HCT116 (cell line): Measurements from ENCODE around the gene GASK1A. TPM values are rescaled to one million over a fixed set of nuclear protein-coding genes. Genes with fewer than 3 reads are reported as not detected.

Source experiments
- ATAC-seq: fragments of 200-7000 bp; cut with Tn5 transposase; 2 replicates; pipeline ENCODE4 v1.9.1; 2020; ENCODE audit warnings: mild to moderate bottlenecking, moderate library complexity
- BruUV-seq: library from RNA; stranded (reverse); fragments of 400-500 nt; replicated peaks from 2 replicates; lab custom pipeline; 2021; lab: Mats Ljungman, UMichigan
- CTCF ChIA-PET: fragments of 300-600 bp; sonication (Branson Sonifier 250); formaldehyde crosslinking; loops from one replicate; lab custom pipeline; 2021; ENCODE audit warnings: antibody characterized with exemption; lab: Charles Lee
- POLR2A ChIA-PET: fragments of 300-600, 350-600 bp; sonication (Branson Sonifier 250); formaldehyde crosslinking; loops from one replicate; lab custom pipeline; 2021; ENCODE audit warnings: antibody characterized with exemption; lab: Charles Lee
- RAD21 ChIA-PET, 2 experiments: fragments of 300-600 bp; sonication (Branson Sonifier 250); formaldehyde crosslinking; loops; one replicate each; lab custom pipeline; 2023; ENCODE audit warnings: low total read pairs in 2 of 2; ENCODE audit not compliant: uncharacterized antibody in 2 of 2, unreplicated experiment in 2 of 2, low non-redundant PET in 1 of 2; lab: Charles Lee
- DNase-seq: peaks from one replicate; pipeline ENCODE4 v3.0.0-alpha.2; 2010; ENCODE audit warnings: low read depth, low spot score
- H2AFZ ChIP-seq: fragments of 200-600 bp; shearing (Covaris generic), sonication (generic); 2 replicates; pipeline ENCODE4 v1.6.1; 2017; ENCODE audit warnings: low read depth, mixed run types, mixed read lengths, antibody characterized with exemption, low read length; ENCODE audit not compliant: poor library complexity, severe bottlenecking
- H3K27ac ChIP-seq: 2 replicates; pipeline ENCODE4 v1.5.1; 2012; ENCODE audit warnings: low read depth, low read length
- H3K27me3 ChIP-seq: fragments of 200-600 bp; sonication (generic); 2 replicates; pipeline ENCODE4 v1.6.1; 2016; ENCODE audit warnings: mixed run types, low read length, mixed read lengths; ENCODE audit not compliant: insufficient read depth
- H3K36me3 ChIP-seq, 2 experiments: fragments of 200-500 bp in 1 of 2; fragments of 200-600 bp in 1 of 2; sonication (Bioruptor generic) in 1 of 2; sonication (generic) in 1 of 2; 2 replicates each; pipeline versions ENCODE4 v1.5.1 to v1.6.1; 2014 to 2016; ENCODE audit warnings: low read length in 2 of 2, inconsistent platforms in 1 of 2, mixed read lengths in 1 of 2, mixed run types in 1 of 2; ENCODE audit not compliant: insufficient read depth in 2 of 2, control insufficient read depth in 1 of 2
- H3K4me1 ChIP-seq, 2 experiments: fragments of 200-600 bp in 1 of 2; sonication (generic) in 1 of 2; 2 replicates each; pipeline versions ENCODE4 v1.5.1 to v1.6.1; 2012 to 2017; ENCODE audit warnings: low read length in 2 of 2, inconsistent platforms in 1 of 2, mild to moderate bottlenecking in 1 of 2, mixed read lengths in 1 of 2, mixed run types in 1 of 2, moderate library complexity in 1 of 2; ENCODE audit not compliant: insufficient read depth in 2 of 2, control insufficient read depth in 1 of 2
- H3K4me2 ChIP-seq: fragments of 200-600 bp; sonication (generic); 2 replicates; pipeline ENCODE4 v1.6.1; 2017; ENCODE audit warnings: mixed run types, low read length, mixed read lengths
- H3K4me3 ChIP-seq, 2 experiments: fragments of 200-600 bp in 1 of 2; sonication (generic) in 1 of 2; replicated peaks in 1 of 2; 2 replicates each; pipeline ENCODE4 v1.5.1; 2011 to 2016; ENCODE audit warnings: low read length in 2 of 2, control low read depth in 1 of 2, low read depth in 1 of 2, mild to moderate bottlenecking in 1 of 2, mixed read lengths in 1 of 2, mixed run types in 1 of 2
- H3K79me2 ChIP-seq: fragments of 200-600 bp; sonication (generic); 2 replicates; pipeline ENCODE4 v1.6.1; 2017; ENCODE audit warnings: mild to moderate bottlenecking, mixed run types, low read length, moderate library complexity, mixed read lengths; ENCODE audit not compliant: insufficient read depth
- H3K9ac ChIP-seq: fragments of 200-600 bp; sonication (generic); 2 replicates; pipeline ENCODE4 v1.6.1; 2016; ENCODE audit warnings: low read length, mixed read lengths
- H3K9me2 ChIP-seq: fragments of 200-600 bp; sonication (generic), shearing (Covaris generic); 2 replicates; pipeline ENCODE4 v1.6.1; 2017; ENCODE audit warnings: mixed run types, mild to moderate bottlenecking, moderate library complexity; ENCODE audit not compliant: insufficient read depth
- H3K9me3 ChIP-seq, 2 experiments: fragments of 200-500 bp in 1 of 2; fragments of 200-600 bp in 1 of 2; sonication (Bioruptor generic) in 1 of 2; sonication (generic) in 1 of 2; 2 replicates each; pipeline ENCODE4 v1.6.1; 2014 to 2017; ENCODE audit warnings: low read length in 2 of 2, mixed read lengths in 2 of 2, inconsistent platforms in 1 of 2, low read depth in 1 of 2, mild to moderate bottlenecking in 1 of 2, mixed run types in 1 of 2, moderate library complexity in 1 of 2; ENCODE audit not compliant: control insufficient read depth in 1 of 2, insufficient read depth in 1 of 2
- H4K20me1 ChIP-seq: fragments of 200-600 bp; sonication (generic), shearing (Covaris generic); 2 replicates; pipeline ENCODE4 v1.6.1; 2017; ENCODE audit warnings: mixed run types, mild to moderate bottlenecking, moderate library complexity; ENCODE audit not compliant: insufficient read depth
- CEBPB ChIP-seq: IDR thresholded peaks from 2 replicates; pipeline ENCODE4 v1.6.1; 2012; ENCODE audit warnings: low read depth
- EGR1 ChIP-seq: IDR thresholded peaks from 2 replicates; pipeline ENCODE4 v1.6.1; 2012; ENCODE audit warnings: low read depth
- EZH2phosphoT487 ChIP-seq: fragments of 200-600 bp; IDR thresholded peaks from 2 replicates; pipeline ENCODE4 v1.6.1; 2018; ENCODE audit warnings: antibody characterized with exemption, borderline replicate concordance
- JUND ChIP-seq: IDR thresholded peaks from 2 replicates; pipeline ENCODE4 v1.6.1; 2012
- RAD21 ChIP-seq: IDR thresholded peaks from 2 replicates; pipeline ENCODE4 v1.6.1; 2012; ENCODE audit warnings: low read depth, mild to moderate bottlenecking
- TCF7L2 ChIP-seq: IDR thresholded peaks from 2 replicates; pipeline ENCODE4 v1.7.0; 2011; ENCODE audit warnings: borderline replicate concordance, inconsistent platforms; ENCODE audit not compliant: insufficient read depth, insufficient read length; ENCODE audit errors: extremely low read depth
- YY1 ChIP-seq: IDR thresholded peaks from 2 replicates; pipeline ENCODE4 v1.6.1; 2011; ENCODE audit warnings: low read length, low read depth, moderate library complexity, mild to moderate bottlenecking; ENCODE audit not compliant: insufficient replicate concordance; ENCODE audit errors: extremely low read depth
- ZFX ChIP-seq: fragments of 450-650 bp; IDR thresholded peaks from 2 replicates; pipeline ENCODE4 v1.6.1; 2017
- intact Hi-C: fragments of 100-400 bp; cut with micrococcal nuclease; formaldehyde crosslinking; loops from 2 replicates; pipeline ENCODE4 v1.10.0; 2022
- total RNA-seq: library from RNA; stranded (reverse); gene quantifications from one replicate; pipeline ENCODE4 v1.2.1, GENCODE V29; 2021; ENCODE audit not compliant: unreplicated experiment
- TF ChIP-seq, protein P1 (sequence below): IDR thresholded peaks from 2 replicates; pipeline ENCODE4 v1.6.1; 2011; ENCODE audit warnings: mild to moderate bottlenecking, low read length, moderate library complexity; ENCODE audit not compliant: insufficient replicate concordance; ENCODE audit errors: extremely low read depth
- TF ChIP-seq, protein P2 (sequence below), 3 experiments: fragments of 200-600 bp in 1 of 3; sonication (generic) in 1 of 3; IDR thresholded peaks in 2 of 3; conservative IDR thresholded peaks in 1 of 3; 2 replicates each; pipeline ENCODE4 v1.5.1; 2012 to 2017; ENCODE audit warnings: low read depth in 2 of 3, low read length in 2 of 3, antibody characterized with exemption in 1 of 3, borderline replicate concordance in 1 of 3, control low read depth in 1 of 3, mild to moderate bottlenecking in 1 of 3, mixed read lengths in 1 of 3, mixed run types in 1 of 3, moderate library complexity in 1 of 3; ENCODE audit not compliant: insufficient read depth in 1 of 3

Gene GASK1A
- total RNA-seq, 1 experiment from 2014 or later, result 1.0 TPM

DNA sequence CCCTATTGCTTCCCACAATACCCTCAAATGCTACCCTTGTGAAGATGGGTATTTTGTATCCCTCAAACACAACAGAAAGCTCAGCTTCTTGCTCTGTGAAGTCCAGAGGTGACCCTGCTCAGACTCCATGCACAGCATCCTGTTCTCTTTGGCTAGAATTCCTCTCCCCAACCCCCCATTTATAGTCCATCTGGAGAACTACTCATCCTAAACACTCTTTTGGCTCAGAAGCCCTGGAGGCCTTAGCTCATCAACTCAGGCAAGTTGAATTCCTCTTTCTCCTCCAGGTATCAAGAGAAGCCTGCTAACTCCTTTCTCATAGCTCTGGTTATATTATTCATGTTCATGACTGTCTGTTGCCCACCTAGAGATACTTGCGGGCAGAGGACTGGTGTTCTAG is 18.3 kb upstream of the GASK1A start:
- ATAC-seq, result no peak
- ChIA-PET CTCF (interaction anchor here (1.4 to 3.1 kb wide), 10 partner anchors 20 to 417 kb away, joined by 3 to 36 read pairs (median 10); no protein-coding TSS in a partner anchor), POLR2A (no interaction called here), RAD21 (interaction anchor here (1.7 to 2.1 kb wide), 2 partner anchors 127 to 542 kb away, joined by 4 to 7 read pairs; no protein-coding TSS in a partner anchor)
- H4K20me1 ChIP-seq, result no peaks in the 10 kb centered on the region
- H3K4me2 ChIP-seq, result no peak overlapping the region
- H3K9ac ChIP-seq, result no peak overlapping the region
- TF ChIP-seq RAD21 (no peak), CEBPB (no peak), EZH2phosphoT487 (no peak), ZFX (no peak), TCF7L2 (no peak)
- TF ChIP-seq, protein P1, sequence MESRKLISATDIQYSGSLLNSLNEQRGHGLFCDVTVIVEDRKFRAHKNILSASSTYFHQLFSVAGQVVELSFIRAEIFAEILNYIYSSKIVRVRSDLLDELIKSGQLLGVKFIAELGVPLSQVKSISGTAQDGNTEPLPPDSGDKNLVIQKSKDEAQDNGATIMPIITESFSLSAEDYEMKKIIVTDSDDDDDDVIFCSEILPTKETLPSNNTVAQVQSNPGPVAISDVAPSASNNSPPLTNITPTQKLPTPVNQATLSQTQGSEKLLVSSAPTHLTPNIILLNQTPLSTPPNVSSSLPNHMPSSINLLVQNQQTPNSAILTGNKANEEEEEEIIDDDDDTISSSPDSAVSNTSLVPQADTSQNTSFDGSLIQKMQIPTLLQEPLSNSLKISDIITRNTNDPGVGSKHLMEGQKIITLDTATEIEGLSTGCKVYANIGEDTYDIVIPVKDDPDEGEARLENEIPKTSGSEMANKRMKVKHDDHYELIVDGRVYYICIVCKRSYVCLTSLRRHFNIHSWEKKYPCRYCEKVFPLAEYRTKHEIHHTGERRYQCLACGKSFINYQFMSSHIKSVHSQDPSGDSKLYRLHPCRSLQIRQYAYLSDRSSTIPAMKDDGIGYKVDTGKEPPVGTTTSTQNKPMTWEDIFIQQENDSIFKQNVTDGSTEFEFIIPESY, result no peak
- H2AFZ ChIP-seq, result no peak overlapping the region
- H3K4me1 ChIP-seq, result no peaks in the 10 kb centered on the region
- H3K79me2 ChIP-seq, result no peaks in the 10 kb centered on the region
- H3K4me3 ChIP-seq, result no peak overlapping the region
- H3K36me3 ChIP-seq, result no peaks in the 10 kb centered on the region
- H3K27ac ChIP-seq, result no peak overlapping the region
- no peaks in the 10 kb centered on the region for H3K9me2 ChIP-seq
- peaks cover 13% of the 10 kb centered on the region; the same call in 1 of the 2 replicates for H3K27me3 ChIP-seq
- intact Hi-C loops, result loop anchor here (1.0 to 10.0 kb wide), 5 partner anchors 112 to 1234 kb away; no protein-coding TSS in a partner anchor
- BruUV-seq, result no TSS peak
- H3K9me3 ChIP-seq, result no peaks in the 10 kb centered on the region
- DNase-seq, result no peak

DNA sequence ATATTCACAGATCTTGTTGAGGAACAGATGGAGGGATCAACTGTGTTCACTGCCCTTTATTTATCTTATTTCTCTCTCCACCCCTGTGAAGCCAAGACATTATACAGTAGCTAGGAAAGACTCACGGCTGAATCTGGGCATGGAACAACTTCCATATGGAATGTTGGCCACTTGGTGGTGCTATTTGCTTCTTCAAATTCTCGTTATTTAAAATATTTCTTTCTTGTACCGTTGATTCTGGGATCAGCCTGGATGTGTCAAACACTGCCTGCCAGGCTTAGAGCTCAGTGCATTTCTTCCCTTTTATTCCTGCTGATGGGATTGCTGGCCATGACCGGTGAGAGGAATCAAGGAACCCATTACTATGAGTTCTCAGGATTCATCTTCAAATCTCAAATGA is 17.5 kb upstream of the GASK1A start:
- intact Hi-C loops, result loop anchor here (1.0 to 10.0 kb wide), 5 partner anchors 111 to 1233 kb away; no protein-coding TSS in a partner anchor
- Histone ChIP-seq H3K27me3 (peaks cover 14% of the 10 kb centered on the region; the same call in 1 of the 2 replicates), H3K27ac (no peak overlapping the region), H3K4me2 (no peak overlapping the region), H4K20me1 (no peaks in the 10 kb centered on the region), H3K36me3 (no peaks in the 10 kb centered on the region), H3K4me1 (no peaks in the 10 kb centered on the region), H3K9me3 (no peaks in the 10 kb centered on the region), H3K9ac (no peak overlapping the region), H3K9me2 (no peaks in the 10 kb centered on the region), H2AFZ (no peak overlapping the region), H3K79me2 (no peaks in the 10 kb centered on the region), H3K4me3 (no peak overlapping the region)
- DNase-seq (peak; percentile 41), ATAC-seq (peak; percentile 81)
- BruUV-seq, result no TSS peak
- POLR2A ChIA-PET, result interaction anchor here (1.3 kb wide), 1 partner anchor 194 kb away, joined by 3 read pairs; no protein-coding TSS in a partner anchor
- RAD21 ChIA-PET, result interaction anchor here (0.8 to 2.1 kb wide), 6 partner anchors 110 to 542 kb away, joined by 3 to 7 read pairs (median 4); no protein-coding TSS in a partner anchor
- CTCF ChIA-PET, result interaction anchor here (0.7 to 3.1 kb wide), 28 partner anchors 8 to 1953 kb away, joined by 3 to 36 read pairs (median 4); no protein-coding TSS in a partner anchor
- no peak for TF ChIP-seq YY1
- TF ChIP-seq EGR1, result no peak
- TF ChIP-seq, protein P2, sequence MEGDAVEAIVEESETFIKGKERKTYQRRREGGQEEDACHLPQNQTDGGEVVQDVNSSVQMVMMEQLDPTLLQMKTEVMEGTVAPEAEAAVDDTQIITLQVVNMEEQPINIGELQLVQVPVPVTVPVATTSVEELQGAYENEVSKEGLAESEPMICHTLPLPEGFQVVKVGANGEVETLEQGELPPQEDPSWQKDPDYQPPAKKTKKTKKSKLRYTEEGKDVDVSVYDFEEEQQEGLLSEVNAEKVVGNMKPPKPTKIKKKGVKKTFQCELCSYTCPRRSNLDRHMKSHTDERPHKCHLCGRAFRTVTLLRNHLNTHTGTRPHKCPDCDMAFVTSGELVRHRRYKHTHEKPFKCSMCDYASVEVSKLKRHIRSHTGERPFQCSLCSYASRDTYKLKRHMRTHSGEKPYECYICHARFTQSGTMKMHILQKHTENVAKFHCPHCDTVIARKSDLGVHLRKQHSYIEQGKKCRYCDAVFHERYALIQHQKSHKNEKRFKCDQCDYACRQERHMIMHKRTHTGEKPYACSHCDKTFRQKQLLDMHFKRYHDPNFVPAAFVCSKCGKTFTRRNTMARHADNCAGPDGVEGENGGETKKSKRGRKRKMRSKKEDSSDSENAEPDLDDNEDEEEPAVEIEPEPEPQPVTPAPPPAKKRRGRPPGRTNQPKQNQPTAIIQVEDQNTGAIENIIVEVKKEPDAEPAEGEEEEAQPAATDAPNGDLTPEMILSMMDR (IDR thresholded peaks at IDR 0.05 in 2 of 3, conservative IDR thresholded peaks at IDR 0.05 in 1 of 3; ENCODE audit: borderline replicate concordance in 1 of 3, insufficient read depth in 1 of 3, low read depth in 2 of 3, low read length in 2 of 3), result peak; percentile 62 to 74 (median 69); a peak in 5 of 6 replicates
- TF ChIP-seq JUND, result no peak
- TF ChIP-seq RAD21, result peak; percentile 84
